ENCODE results near the gene MTA1.

Gene MTA1

DNA sequence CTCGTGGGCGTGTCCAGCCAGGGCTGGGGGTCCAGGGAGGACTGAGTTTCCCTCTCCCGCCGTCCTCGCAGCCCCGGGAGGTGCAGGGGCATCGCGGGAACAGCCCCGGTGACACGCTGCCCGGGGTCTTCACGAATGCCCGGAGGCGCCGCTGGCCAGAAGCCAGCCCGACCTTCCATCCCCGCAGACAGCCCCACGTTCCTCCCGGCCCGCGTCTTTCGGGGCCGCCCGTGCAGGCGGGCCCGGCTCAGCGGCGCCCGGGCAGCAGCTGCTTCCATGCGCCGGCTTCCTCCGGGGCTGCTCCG, 70.6 kb downstream of the MTA1 start:
- DNase-seq: no peak

GRCh38 chr14:105490572-105491365, 71.1 kb downstream of the MTA1 start, which contains the start of gene TEDC1:
Gene TEDC1, plus strand, starts transcription at chr14:105491246. Its CDS starts 130 bp downstream, at chr14:105491376.
- DNase-seq: peak; percentile 98 to 99

- no peak for DNase-seq
Measured at GRCh38 chr14:105491366-105491973, 71.8 kb downstream of the MTA1 start.

GRCh38 chr14:105492031-105492970, 72.7 kb downstream of the MTA1 start:
- no peak for DNase-seq

GRCh38 chr14:105492971-105493871, 73.6 kb downstream of the MTA1 start:
- no peak for DNase-seq

GRCh38 chr14:105493921-105494605, 74.4 kb downstream of the MTA1 start:
- DNase-seq: no peak

- DNase-seq: no peak
Measured at GRCh38 chr14:105494606-105494929, 74.9 kb downstream of the MTA1 start.

- DNase-seq: no peak
Measured at GRCh38 chr14:105495101-105495989, 75.7 kb downstream of the MTA1 start.

DNA sequence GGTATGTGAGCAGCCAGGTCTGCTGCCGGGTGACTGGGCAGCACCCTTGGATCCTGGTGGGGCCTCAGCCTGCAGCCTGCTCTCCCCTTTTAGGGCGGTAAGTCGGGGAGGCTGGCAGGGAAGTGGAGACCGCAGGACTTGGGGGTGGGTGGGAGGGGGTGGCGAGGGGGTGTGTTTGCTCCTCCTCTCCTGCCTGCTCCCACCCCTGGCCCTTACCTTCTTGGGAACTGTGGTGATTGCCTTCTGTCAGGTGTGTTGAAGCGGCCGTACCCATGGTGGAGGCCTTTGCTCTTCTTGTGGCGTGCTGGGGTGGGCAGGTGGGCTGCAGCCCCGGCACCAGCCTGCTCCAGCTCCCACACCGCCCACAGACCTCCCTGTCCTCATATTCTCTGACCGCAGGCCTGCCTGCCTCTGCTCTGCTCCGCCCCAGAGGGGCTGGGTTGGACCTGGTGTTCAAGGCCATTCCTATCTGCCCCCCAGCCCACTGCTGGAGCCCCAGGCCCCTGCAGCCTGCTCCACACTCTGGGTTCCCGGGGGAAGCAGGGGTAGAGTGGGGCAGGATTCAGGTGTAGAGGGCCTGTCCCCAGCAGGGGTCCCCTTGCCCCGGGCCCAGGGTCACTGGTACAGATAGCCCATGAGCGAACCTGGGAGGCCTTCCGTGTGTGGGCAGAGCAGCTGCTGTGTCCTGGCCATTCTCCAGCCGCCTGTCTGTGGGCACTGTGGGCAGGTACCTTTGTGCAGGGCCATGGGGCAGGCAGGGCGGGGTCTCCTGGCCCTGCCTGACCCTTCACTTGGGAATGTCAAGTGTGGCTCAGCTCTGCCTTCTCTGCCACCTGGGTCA, 76.6 kb downstream of the MTA1 start:
- DNase-seq: no peak

GRCh38 chr14:105496831-105497591, 77.4 kb downstream of the MTA1 start:
- no peak for DNase-seq

GRCh38 chr14:105497671-105498429, 78.2 kb downstream of the MTA1 start:
- no peak for DNase-seq

DNA sequence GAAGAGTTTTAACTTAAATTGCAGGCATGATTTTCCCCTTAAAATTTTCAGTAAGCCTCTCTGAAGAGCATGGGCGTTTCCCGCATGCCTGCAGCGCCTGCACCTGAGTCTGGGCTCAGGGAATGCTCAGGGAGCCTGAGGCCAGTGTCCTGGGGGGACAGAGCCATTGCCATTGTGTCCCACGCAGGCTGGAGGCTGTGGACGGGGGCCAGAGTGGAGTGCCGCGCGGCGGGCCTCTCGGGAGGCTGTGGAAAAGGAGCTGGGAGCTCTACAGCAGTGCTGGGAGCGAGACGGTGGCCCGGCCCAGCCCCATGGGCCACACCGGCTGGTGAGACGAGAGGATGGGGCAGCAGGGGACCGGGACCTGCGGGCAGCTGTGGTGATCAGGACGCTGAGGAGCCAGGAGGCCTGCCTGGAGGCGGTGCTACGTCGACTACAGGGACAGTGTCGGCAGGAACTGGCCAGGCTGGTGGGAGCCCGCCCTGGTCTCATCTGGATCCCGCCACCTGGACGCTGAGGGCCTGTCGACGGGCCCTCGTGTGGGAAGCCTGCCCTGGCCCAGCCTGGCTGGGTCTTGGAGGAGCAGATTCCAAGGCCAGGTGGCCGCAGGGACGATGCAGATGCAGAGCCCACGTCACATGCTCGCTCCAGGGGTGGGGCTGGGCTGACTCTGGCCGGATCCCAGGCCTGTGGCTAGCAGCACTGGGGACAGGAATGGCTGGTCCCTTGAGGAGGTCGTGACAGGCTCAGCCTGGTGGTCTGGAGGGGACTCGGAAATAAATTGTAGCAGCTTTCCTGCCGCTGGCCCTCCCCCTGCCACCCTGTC, 79.0 kb downstream of the MTA1 start:
- DNase-seq: no peak

- no peak for DNase-seq
Measured at GRCh38 chr14:105499256-105500035, 79.8 kb downstream of the MTA1 start.

GRCh38 chr14:105500036-105500725, 80.6 kb downstream of the MTA1 start:
- DNase-seq: no peak

GRCh38 chr14:105500726-105501101, 81.1 kb downstream of the MTA1 start:
- no peak for DNase-seq

Measured in cerebellar nuclear complex (tissue), 1 donor.